ENCODE measurements around the gene ALPK3. TPM values are rescaled to one million over a fixed set of nuclear protein-coding genes. Genes with fewer than 3 reads are reported as not detected.

The ALPK3 gene
- total and polyA plus RNA-seq, 5 donors from 2014 or later: 0.22 TPM; not detected in 4

DNA sequence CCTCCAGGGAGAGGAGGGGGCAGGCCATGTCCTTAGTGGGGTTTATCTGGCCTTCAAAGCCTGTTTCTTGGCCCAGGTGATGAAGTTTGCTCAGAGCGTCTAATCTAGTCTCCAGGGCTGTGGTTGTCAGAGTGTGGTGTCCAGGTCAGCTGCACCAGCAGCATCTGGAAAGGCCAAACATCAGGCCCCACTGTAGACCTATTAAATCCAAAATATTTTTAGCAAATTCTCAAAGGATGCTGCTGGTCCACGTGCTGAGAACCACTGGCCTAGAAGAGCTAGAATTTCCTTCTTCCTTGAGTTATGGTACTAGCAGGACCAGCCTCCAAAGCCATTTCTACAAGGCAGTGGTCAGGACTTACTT lies 96.2 kb downstream of the ALPK3 start:
- Histone ChIP-seq H3K36me3 (ENCODE audit: control insufficient read depth, insufficient read depth, low read length) (no peaks in the 10 kb centered on the region), H3K4me3 (ENCODE audit: low read depth, low read length) (no peak overlapping the region), H3K4me1 (ENCODE audit: control insufficient read depth, insufficient read depth, low read length, poor library complexity, severe bottlenecking) (no peaks in the 10 kb centered on the region), H3K9me3 (ENCODE audit: control insufficient read depth in 2 of 2, low read length in 2 of 2) (no peaks in the 10 kb centered on the region), H3K27ac (ENCODE audit: insufficient read depth, low read length, poor library complexity, severe bottlenecking) (no peak overlapping the region), H3K27me3 (ENCODE audit: control insufficient read depth, insufficient read depth, low read length) (no peaks in the 10 kb centered on the region)
- DNase-seq: no peak
- Mint-ChIP-seq H3K27ac (no peak overlapping the region), H3K36me3 (no peaks in the 10 kb centered on the region), H3K4me3 (no peak overlapping the region), H3K9me3 (peaks cover 0 to 5% (median 0%) of the 10 kb centered on the region in 7 donors), H3K4me1 (no peaks in the 10 kb centered on the region), H3K27me3 (no peaks in the 10 kb centered on the region)
- no peak for ATAC-seq (ENCODE audit: low read depth in 2 of 2)

DNA sequence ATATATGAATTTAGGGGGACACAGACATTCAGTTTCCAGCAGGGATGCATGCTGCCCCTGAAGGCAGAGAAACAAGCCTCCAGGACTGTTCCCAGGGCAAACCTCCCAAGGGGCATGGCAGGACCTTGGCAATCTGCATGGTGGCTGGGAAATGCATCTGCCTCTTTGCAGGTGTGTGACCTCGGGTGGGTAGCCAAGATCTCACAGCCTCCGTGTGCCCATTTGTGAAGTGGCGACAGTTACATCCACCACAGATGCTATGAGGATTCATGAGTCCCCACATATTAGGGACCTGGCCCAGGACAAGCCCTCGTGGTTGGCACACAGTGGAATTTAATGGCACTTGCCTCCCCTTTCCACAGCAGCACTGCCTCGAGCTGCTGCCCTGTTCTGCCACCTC lies 97.2 kb downstream of the ALPK3 start:
- no peak for DNase-seq
- H3K27me3 ChIP-seq (ENCODE audit: control insufficient read depth, insufficient read depth, low read length): no peaks in the 10 kb centered on the region
- H3K36me3 ChIP-seq (ENCODE audit: control insufficient read depth, insufficient read depth, low read length): no peaks in the 10 kb centered on the region
- no peak for ATAC-seq (ENCODE audit: low read depth in 2 of 2)
- Mint-ChIP-seq H3K4me1 (no peaks in the 10 kb centered on the region), H3K36me3 (no peaks in the 10 kb centered on the region), H3K4me3 (no peak overlapping the region), H3K27me3 (no peaks in the 10 kb centered on the region), H3K9me3 (peaks cover 0 to 5% (median 0%) of the 10 kb centered on the region in 7 donors), H3K27ac (no peak overlapping the region)
- H3K9me3 ChIP-seq (ENCODE audit: control insufficient read depth in 2 of 2, low read length in 2 of 2): no peaks in the 10 kb centered on the region
- H3K4me3 ChIP-seq (ENCODE audit: low read depth, low read length): no peak overlapping the region
- H3K4me1 ChIP-seq (ENCODE audit: control insufficient read depth, insufficient read depth, low read length, poor library complexity, severe bottlenecking): no peaks in the 10 kb centered on the region
- no peak overlapping the region for H3K27ac ChIP-seq (ENCODE audit: insufficient read depth, low read length, poor library complexity, severe bottlenecking)

DNA sequence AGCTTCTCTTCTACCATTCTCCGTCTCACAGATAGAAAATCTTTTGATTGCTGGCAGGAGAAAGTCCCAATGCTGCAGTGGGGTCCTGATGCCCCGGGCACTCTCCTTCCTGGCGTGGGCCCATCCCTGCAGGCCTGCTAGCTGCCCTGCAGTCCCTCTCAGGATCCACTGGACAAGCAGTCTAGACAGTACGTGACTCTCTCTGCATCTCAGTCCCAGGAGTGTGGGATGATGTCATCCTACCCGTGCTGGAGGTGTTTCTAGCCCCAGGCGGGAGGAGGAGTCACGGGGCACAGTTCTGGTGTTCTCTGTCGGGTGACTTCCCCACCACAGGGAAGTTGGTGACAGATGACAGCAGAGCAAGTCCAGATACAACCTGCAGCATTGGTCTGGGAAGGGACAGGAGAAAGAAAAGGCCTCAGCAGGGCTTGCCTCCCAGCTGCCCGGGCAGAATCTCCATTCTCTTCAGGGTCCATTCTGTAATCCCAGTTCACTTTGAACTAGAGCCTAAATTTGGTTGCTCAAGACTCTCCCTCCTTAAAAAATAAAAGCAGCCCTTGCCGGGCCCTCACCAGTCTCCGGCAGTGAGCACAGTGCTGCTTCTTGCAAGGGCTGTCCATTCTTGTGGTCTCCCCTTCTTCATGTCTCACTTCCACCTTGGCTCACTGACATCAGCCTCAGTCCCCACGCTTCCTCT lies 97.9 kb downstream of the ALPK3 start:
- no peaks in the 10 kb centered on the region for H3K36me3 ChIP-seq (ENCODE audit: control insufficient read depth, insufficient read depth, low read length)
- no peak overlapping the region for H3K27ac ChIP-seq (ENCODE audit: insufficient read depth, low read length, poor library complexity, severe bottlenecking)
- no peaks in the 10 kb centered on the region for H3K4me1 ChIP-seq (ENCODE audit: control insufficient read depth, insufficient read depth, low read length, poor library complexity, severe bottlenecking)
- Mint-ChIP-seq H3K4me3 (no peak overlapping the region), H3K27me3 (no peaks in the 10 kb centered on the region), H3K36me3 (no peaks in the 10 kb centered on the region), H3K4me1 (no peaks in the 10 kb centered on the region), H3K9me3 (peaks cover 0 to 5% (median 0%) of the 10 kb centered on the region in 7 donors), H3K27ac (peak overlapping the region in 2 of 3 donors; percentile 64 to 86)
- no peaks in the 10 kb centered on the region for H3K27me3 ChIP-seq (ENCODE audit: control insufficient read depth, insufficient read depth, low read length)
- peak in 1 of 3 donors; percentile 27 for DNase-seq
- no peak overlapping the region for H3K4me3 ChIP-seq (ENCODE audit: low read depth, low read length)
- no peaks in the 10 kb centered on the region for H3K9me3 ChIP-seq (ENCODE audit: control insufficient read depth in 2 of 2, low read length in 2 of 2)
- ATAC-seq (ENCODE audit: low read depth in 2 of 2): peak; percentile 57 to 65

DNA sequence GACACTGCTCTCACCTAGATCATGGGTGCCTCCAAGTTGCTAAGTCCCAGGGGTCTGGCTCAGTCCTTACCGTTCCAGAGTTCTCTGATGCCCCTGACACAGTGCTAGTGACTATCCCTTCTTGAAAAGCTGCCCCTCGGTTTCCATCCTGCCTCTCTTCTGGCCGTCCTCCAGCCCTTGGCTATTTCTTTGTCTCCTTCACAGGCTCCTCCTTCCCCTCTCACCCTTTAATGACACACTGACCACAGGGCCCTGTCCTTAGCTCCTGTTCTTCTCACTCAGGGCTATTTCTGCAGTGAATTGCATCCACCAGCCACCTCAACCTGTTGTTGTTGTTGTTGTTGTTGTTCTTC lies 98.4 kb downstream of the ALPK3 start:
- no peaks in the 10 kb centered on the region for H3K36me3 Mint-ChIP-seq
- no peaks in the 10 kb centered on the region for H3K27me3 Mint-ChIP-seq
- H3K4me3 Mint-ChIP-seq: no peak overlapping the region
- H3K9me3 ChIP-seq (ENCODE audit: control insufficient read depth in 2 of 2, low read length in 2 of 2): no peaks in the 10 kb centered on the region
- no peak overlapping the region for H3K27ac ChIP-seq (ENCODE audit: insufficient read depth, low read length, poor library complexity, severe bottlenecking)
- H3K4me1 Mint-ChIP-seq: no peaks in the 10 kb centered on the region
- H3K9me3 Mint-ChIP-seq: peaks cover 0 to 4% (median 0%) of the 10 kb centered on the region in 7 donors
- no peaks in the 10 kb centered on the region for H3K4me1 ChIP-seq (ENCODE audit: control insufficient read depth, insufficient read depth, low read length, poor library complexity, severe bottlenecking)
- DNase-seq (no peak), ATAC-seq (ENCODE audit: low read depth in 2 of 2) (no peak)
- no peak overlapping the region for H3K4me3 ChIP-seq (ENCODE audit: low read depth, low read length)
- peak overlapping the region in 2 of 3 donors; percentile 64 to 86 for H3K27ac Mint-ChIP-seq
- H3K27me3 ChIP-seq (ENCODE audit: control insufficient read depth, insufficient read depth, low read length): no peaks in the 10 kb centered on the region
- no peaks in the 10 kb centered on the region for H3K36me3 ChIP-seq (ENCODE audit: control insufficient read depth, insufficient read depth, low read length)

DNA sequence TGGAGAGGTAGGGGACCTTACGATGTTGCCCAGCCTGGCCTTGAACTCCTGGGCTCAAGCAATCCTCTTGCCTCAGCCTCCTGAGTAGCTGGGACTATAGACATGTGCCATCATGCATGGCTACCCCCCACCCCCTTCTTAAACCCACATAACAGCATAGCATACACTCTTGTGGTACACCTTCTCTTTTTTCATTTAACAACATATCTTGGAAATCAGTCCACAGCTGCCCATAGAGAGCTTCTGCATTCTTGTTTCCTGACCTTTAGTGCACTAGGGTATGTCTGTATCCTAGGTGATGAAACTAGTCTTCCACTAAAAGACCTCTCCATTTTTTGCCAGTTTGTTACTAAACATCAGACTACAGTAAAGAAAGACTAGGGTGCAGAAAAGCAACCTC lies 100.3 kb downstream of the ALPK3 start:
- Mint-ChIP-seq H3K27me3 (no peaks in the 10 kb centered on the region), H3K36me3 (no peaks in the 10 kb centered on the region), H3K4me3 (no peak overlapping the region), H3K9me3 (peaks cover 0 to 3% (median 0%) of the 10 kb centered on the region in 7 donors), H3K4me1 (no peaks in the 10 kb centered on the region), H3K27ac (no peak overlapping the region)
- no peak overlapping the region for H3K27ac ChIP-seq (ENCODE audit: insufficient read depth, low read length, poor library complexity, severe bottlenecking)
- H3K9me3 ChIP-seq (ENCODE audit: control insufficient read depth in 2 of 2, low read length in 2 of 2): no peaks in the 10 kb centered on the region
- H3K27me3 ChIP-seq (ENCODE audit: control insufficient read depth, insufficient read depth, low read length): no peaks in the 10 kb centered on the region
- no peak for DNase-seq
- H3K4me1 ChIP-seq (ENCODE audit: control insufficient read depth, insufficient read depth, low read length, poor library complexity, severe bottlenecking): no peaks in the 10 kb centered on the region
- ATAC-seq (ENCODE audit: low read depth in 2 of 2): no peak
- H3K4me3 ChIP-seq (ENCODE audit: low read depth, low read length): no peak overlapping the region
- H3K36me3 ChIP-seq (ENCODE audit: control insufficient read depth, insufficient read depth, low read length): no peaks in the 10 kb centered on the region

DNA sequence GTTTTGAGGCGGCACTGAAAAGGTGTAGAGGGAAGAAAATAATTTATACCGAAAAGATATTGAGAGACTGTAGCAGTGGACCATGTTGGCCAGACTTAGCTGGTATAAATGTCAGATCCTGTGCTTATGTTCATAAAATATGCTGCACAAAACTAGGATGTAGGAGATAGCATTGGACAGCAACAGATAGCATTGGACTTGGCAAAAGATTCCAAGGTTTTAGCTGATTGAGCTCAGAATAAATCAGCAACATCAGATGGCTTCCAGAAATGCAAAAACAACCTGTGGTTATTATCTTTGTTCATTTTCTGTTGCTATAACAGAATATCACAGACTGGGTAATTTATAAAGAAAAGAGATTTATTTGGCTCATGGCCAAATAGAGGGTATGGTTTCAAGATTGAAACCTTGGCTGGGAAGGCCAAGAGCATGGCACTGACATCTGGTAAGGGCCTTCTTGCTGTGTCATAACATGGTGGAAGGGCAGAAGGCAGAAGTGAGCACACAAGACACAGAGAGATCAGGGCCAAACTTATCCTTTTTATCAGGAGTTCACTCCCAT lies 102.0 kb downstream of the ALPK3 start:
- Histone ChIP-seq H3K27me3 (ENCODE audit: control insufficient read depth, insufficient read depth, low read length) (no peaks in the 10 kb centered on the region), H3K4me1 (ENCODE audit: control insufficient read depth, insufficient read depth, low read length, poor library complexity, severe bottlenecking) (no peaks in the 10 kb centered on the region), H3K4me3 (ENCODE audit: low read depth, low read length) (no peak overlapping the region), H3K9me3 (ENCODE audit: control insufficient read depth in 2 of 2, low read length in 2 of 2) (no peaks in the 10 kb centered on the region), H3K27ac (ENCODE audit: insufficient read depth, low read length, poor library complexity, severe bottlenecking) (no peak overlapping the region), H3K36me3 (ENCODE audit: control insufficient read depth, insufficient read depth, low read length) (no peaks in the 10 kb centered on the region)
- Mint-ChIP-seq H3K9me3 (peaks cover 0 to 3% (median 0%) of the 10 kb centered on the region in 7 donors), H3K27ac (no peak overlapping the region), H3K36me3 (no peaks in the 10 kb centered on the region), H3K4me1 (no peaks in the 10 kb centered on the region), H3K27me3 (no peaks in the 10 kb centered on the region), H3K4me3 (no peak overlapping the region)
- ATAC-seq (ENCODE audit: low read depth in 2 of 2) (no peak), DNase-seq (no peak)

DNA sequence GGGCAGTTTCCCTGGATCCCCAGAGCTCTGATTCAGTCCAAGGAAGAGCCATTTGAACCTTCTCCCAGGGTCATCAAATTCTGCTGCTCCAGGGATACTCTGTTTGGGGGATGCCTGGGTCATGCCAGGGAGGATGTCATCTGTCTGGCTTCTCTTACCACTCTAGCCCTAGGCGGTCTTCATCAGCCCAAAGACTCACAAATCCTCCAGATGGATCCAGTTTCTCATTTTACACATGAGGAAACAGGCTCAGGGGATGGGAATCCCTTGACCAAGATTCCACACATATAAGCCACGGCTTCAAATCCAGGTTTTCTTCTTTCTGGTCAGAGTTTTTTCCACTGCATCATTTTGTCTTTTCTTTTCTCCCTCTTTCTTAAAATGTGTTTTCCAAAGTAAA lies 104.0 kb downstream of the ALPK3 start:
- H3K27ac Mint-ChIP-seq: no peak overlapping the region
- Histone ChIP-seq H3K4me3 (ENCODE audit: low read depth, low read length) (no peak overlapping the region), H3K27me3 (ENCODE audit: control insufficient read depth, insufficient read depth, low read length) (no peaks in the 10 kb centered on the region), H3K9me3 (ENCODE audit: control insufficient read depth in 2 of 2, low read length in 2 of 2) (no peaks in the 10 kb centered on the region), H3K4me1 (ENCODE audit: control insufficient read depth, insufficient read depth, low read length, poor library complexity, severe bottlenecking) (no peaks in the 10 kb centered on the region), H3K36me3 (ENCODE audit: control insufficient read depth, insufficient read depth, low read length) (no peaks in the 10 kb centered on the region), H3K27ac (ENCODE audit: insufficient read depth, low read length, poor library complexity, severe bottlenecking) (no peak overlapping the region)
- no peaks in the 10 kb centered on the region for H3K9me3 Mint-ChIP-seq
- no peaks in the 10 kb centered on the region for H3K27me3 Mint-ChIP-seq
- no peaks in the 10 kb centered on the region for H3K36me3 Mint-ChIP-seq
- DNase-seq (no peak), ATAC-seq (ENCODE audit: low read depth in 2 of 2) (no peak)
- H3K4me1 Mint-ChIP-seq: no peaks in the 10 kb centered on the region
- no peak overlapping the region for H3K4me3 Mint-ChIP-seq

DNA sequence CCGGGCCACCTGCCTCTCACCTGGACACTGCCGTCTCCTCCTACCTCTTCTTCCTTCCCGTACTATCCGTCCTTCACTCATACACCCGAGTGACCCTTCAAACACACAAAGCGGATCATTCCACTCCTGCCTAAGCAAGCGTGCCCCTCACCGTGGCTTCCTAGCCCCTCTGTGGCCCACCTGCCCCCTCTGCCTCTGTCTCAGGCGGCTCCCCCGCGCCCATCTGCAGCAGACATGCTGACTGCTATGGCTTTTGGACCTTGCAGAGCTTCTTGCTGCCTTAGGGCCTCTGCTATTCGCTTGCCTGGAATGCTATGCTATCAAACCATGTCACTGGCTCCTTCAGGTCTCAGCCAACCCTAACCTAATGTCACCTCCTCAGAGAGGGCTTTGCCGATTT lies 105.4 kb downstream of the ALPK3 start:
- Histone ChIP-seq H3K36me3 (ENCODE audit: control insufficient read depth, insufficient read depth, low read length) (no peaks in the 10 kb centered on the region), H3K27ac (ENCODE audit: insufficient read depth, low read length, poor library complexity, severe bottlenecking) (no peak overlapping the region), H3K4me3 (ENCODE audit: low read depth, low read length) (no peak overlapping the region), H3K9me3 (ENCODE audit: control insufficient read depth in 2 of 2, low read length in 2 of 2) (no peaks in the 10 kb centered on the region), H3K27me3 (ENCODE audit: control insufficient read depth, insufficient read depth, low read length) (no peaks in the 10 kb centered on the region), H3K4me1 (ENCODE audit: control insufficient read depth, insufficient read depth, low read length, poor library complexity, severe bottlenecking) (no peaks in the 10 kb centered on the region)
- Mint-ChIP-seq H3K27ac (no peak overlapping the region), H3K27me3 (no peaks in the 10 kb centered on the region), H3K4me1 (no peaks in the 10 kb centered on the region), H3K36me3 (no peaks in the 10 kb centered on the region), H3K9me3 (no peaks in the 10 kb centered on the region), H3K4me3 (no peak overlapping the region)
- no peak for DNase-seq
- ATAC-seq (ENCODE audit: low read depth in 2 of 2): no peak

All from CD4-positive, CD25-positive, alpha-beta regulatory T cell (primary cell).